DMS79 (cell line): ENCODE results near the gene LSS.
A peak's percentile ranks its signal among the peaks of the same experiment; 100 is the strongest.

Experiments used
- DNase-seq: peaks from one replicate; lab custom pipeline; 2025; lab: John Stamatoyannopoulos, UW

Gene LSS

GRCh38 chr21:46228345-46229051, at the start of gene LSS:
TSS of gene LSS (minus strand) at chr21:46228774. CDS start at chr21:46228745, 29 bp downstream.
- peak; percentile 92 for DNase-seq

GRCh38 chr21:46274797-46275390, 46.3 kb upstream of the LSS start:
- no peak for DNase-seq

GRCh38 chr21:46273341-46273740, 44.8 kb upstream of the LSS start:
- no peak for DNase-seq

GRCh38 chr21:46269466-46269865, 40.9 kb upstream of the LSS start:
- DNase-seq = no peak

GRCh38 chr21:46268371-46268770, 39.8 kb upstream of the LSS start:
- no peak for DNase-seq

- no peak for DNase-seq
Observed at GRCh38 chr21:46266946-46267345, 38.4 kb upstream of the LSS start.

- DNase-seq = no peak
Observed at GRCh38 chr21:46265736-46266525, 37.4 kb upstream of the LSS start.

- DNase-seq = no peak
Observed at GRCh38 chr21:46264690-46265144, 36.1 kb upstream of the LSS start.

GRCh38 chr21:46264046-46264689, 35.6 kb upstream of the LSS start:
- DNase-seq = no peak

GRCh38 chr21:46256501-46256994, 28.0 kb upstream of the LSS start:
- DNase-seq = no peak

GRCh38 chr21:46255758-46256337, 27.3 kb upstream of the LSS start:
- no peak for DNase-seq

- DNase-seq = no peak
Observed at GRCh38 chr21:46255166-46255565, 26.6 kb upstream of the LSS start.

GRCh38 chr21:46254208-46254975, 25.8 kb upstream of the LSS start:
- no peak for DNase-seq

GRCh38 chr21:46253610-46254124, 25.1 kb upstream of the LSS start:
- no peak for DNase-seq

- no peak for DNase-seq
Observed at GRCh38 chr21:46252840-46253239, 24.3 kb upstream of the LSS start.

- no peak for DNase-seq
Observed at GRCh38 chr21:46250146-46250725, 21.7 kb upstream of the LSS start.

- no peak for DNase-seq
Observed at GRCh38 chr21:46248827-46249226, 20.3 kb upstream of the LSS start.

GRCh38 chr21:46248422-46248782, 19.8 kb upstream of the LSS start:
- DNase-seq = no peak

GRCh38 chr21:46247699-46248421, 19.3 kb upstream of the LSS start:
- DNase-seq = no peak

GRCh38 chr21:46246345-46246744, 17.8 kb upstream of the LSS start:
- no peak for DNase-seq
